ENCODE data around the gene TNNT1.
"Not testable (repeated sequence)": the region's sequence is repeated elsewhere in the genome, so short reads cannot be mapped to it uniquely, and the experiment has no call there.

The TNNT1 gene

DNA sequence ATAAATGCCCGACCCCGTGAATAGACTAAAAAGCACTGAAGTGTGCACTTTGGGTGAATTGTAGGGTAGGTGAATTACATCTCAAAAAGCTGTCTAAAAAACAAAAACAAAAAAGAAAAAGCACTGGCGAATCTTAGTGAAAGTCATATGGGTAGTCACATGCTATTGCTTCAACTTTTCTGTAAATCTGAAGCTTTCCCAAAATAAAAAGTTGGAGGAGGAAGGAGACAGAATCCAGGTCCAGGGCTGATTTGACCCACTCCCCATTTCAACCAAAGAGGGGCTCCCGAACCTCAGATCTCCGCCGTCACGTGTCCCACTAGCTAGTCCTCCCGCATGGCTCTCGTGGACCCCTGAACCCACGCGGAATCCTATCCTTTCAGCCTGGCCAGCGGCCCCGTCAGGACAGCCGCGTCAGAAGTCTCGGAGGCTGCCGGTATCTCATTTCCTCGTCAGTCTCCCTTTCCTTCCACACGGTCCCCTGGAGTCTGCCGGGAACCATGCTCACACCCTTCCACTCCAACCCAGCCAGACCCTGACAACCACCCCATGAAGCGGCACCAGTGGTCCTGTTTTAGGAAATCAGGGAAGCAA lies 37.7 kb downstream of the TNNT1 start:
- DNase-seq (ENCODE audit: low read depth in 3 of 3): no peak

DNA sequence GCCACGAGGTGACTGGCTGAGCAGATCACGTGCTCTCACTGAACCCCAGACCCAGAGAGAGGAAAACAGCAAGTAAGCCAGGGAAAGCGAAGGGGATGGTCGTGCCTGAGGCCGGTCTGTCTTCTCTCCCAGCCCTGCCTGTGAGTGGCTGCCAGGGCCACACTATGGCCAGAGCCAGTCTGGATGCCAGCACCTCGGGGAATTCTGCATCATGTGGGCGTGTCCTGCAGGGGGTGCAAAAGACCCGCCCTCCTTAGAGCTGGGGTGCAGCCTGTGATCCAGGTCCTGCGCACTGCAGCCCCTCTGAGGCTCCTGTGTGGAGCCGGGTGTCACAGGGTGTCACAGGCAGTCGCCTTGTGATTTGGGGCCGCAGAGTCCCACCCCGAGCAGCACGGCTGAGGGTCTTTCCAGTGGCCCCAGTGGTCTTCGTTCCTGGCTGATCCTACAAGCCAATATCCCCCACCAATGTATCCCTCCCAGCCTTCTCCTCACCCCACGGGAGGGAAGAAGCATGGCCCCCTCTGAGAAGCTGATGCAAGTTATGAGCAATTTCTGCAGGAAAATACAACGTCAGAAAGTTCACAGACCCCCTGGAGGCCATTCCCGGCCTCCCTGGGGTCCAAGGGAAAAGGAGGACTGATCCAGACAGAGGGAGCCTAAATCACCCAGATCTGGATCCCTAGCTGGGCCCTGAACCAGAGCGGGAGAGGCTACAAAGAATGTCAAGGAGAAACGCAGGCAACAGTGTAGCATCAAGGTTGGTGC lies 39.3 kb downstream of the TNNT1 start:
- no peak for DNase-seq (ENCODE audit: low read depth in 3 of 3)

DNA sequence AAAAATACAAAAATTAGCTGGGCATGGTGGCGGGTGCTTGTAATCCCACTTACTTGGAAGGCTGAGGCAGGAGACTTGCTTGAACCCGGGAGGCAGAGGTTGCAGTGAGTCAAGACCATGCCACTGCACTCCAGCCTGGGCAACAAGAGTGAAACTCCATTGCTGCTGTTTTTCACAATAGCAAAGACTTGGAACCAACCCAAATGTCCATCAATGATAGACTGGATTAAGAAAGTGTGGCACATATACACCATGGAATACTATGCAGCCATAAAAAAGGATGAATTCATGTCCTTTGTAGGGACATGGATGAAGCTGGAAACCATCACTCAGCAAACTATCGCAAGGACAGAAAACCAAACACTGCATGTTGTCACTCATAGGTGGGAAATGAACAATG lies 41.8 kb downstream of the TNNT1 start:
- DNase-seq (ENCODE audit: low read depth in 3 of 3): not testable (repeated sequence)

DNA sequence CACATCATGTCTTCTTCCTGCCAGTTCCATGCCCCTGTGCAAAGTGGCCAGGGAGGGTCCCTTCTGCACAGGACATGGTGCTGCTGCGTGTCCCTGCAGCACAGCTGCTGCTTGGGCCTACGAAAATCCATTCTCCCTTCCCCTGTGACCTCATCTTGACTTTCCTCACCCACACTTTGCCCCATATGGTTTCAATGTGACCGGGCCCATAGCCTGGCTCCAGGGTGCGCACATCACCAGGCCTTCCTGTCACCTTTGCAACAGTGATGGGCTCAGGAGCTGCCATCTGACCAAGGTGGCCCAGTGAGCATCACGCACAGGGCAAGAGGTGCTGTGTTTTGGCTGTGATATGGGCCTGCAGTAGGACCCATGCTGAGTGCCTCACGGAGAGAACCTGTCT lies 42.4 kb downstream of the TNNT1 start:
- DNase-seq (ENCODE audit: low read depth in 3 of 3): no peak

DNA sequence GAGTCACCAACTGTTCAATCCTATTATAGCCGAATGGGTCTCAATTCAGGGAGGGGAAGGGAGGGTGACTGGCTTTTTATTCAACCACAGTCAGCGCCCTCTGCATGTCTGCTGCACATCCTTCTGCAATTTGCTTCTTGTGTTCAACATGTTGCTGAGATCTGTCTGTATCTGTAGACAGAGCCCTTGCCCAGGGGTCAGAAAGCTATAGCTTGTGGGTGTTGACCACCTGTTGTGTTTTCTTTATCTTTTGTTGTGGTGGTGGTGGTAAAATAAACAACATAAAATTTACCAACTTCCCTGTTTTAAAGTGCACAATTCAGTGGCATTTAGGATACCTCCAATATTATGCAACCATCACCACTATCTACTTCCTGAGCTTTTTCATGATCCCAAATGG lies 43.8 kb downstream of the TNNT1 start:
- no peak for DNase-seq (ENCODE audit: low read depth in 3 of 3)

DNA sequence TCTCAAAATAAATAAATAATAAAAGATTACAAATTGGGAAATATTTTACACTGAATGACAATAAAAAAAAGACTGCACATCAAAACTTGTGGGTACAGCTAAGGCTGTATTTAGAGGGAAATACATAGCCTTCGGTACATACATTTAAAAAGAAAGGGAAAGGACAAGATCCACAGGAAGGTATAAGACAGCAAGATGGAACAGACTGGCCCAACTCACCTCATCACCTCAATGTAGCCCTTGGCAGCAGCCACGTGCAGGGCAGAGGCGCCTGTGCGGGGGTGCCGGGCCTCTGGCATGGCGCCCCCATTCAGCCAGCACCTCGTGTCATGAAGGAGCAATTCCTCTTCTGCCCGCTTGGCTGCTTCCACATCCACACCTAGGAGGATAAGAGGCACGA lies 45.8 kb downstream of the TNNT1 start:
- no peak for DNase-seq (ENCODE audit: low read depth in 3 of 3)

DNA sequence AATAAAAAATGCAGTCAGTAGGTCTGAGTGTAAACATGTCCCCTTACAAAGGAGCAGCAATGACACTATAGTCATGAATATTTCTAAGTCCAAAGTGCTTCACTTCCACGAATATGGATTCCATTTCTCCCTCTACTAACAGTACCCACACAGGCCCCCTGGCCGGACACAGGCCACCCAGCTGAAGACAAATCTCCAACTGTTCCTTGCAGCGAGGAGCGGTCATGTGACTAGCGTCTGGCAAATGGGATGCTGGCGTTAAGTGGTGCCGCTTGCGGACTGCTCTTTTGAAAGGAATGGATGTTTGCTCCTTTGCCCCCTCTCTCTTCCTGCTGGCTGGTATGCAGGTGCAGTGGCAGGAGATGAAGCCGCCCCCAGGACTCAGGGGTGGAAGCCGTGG lies 47.7 kb downstream of the TNNT1 start:
- no peak for DNase-seq (ENCODE audit: low read depth in 3 of 3)

DNA sequence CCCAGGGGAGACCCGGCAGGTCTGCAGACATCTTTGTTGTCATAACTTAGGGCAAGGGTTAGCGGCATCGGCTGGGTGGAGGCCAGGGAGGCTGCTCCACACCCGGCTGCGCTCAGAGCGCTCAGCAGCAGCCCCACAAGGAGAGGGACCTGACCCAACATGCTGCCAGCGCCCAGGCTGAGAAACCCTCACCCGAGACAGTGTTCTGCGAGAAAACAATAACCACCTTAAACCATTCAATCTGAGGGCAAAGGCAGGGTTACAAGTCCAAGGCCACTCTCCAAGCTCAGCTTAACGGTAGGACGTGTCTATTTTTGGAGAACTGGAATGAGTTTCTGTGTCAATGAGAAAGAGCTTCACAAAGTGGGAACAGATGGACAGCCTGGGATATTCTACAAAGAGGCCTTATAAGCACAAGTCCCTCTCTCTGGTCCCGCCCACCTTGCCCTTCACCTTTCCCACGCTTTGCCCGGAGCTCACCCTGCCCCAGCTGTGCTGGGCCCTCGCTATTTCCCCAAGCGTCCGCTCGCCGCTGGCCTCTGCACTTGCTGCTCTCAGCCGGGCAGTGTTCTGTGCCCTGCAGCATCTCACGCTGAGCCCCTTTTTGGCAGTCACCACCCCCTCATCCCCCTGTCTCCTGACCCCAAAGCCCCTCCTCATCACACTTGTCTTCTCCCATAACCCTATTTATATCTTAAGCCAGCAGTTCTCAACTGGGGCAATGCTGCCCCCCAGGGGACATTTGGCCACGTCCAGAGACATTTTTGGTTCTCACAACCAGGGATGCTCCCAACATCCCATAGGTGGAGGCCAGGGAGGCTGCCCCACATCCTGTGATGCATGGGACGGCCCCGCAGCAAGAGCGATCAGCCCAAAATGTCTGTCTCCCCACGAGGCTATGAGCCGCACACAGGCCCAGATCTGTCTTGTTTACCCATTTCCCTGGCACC lies 49.2 kb downstream of the TNNT1 start:
- no peak for DNase-seq (ENCODE audit: low read depth in 3 of 3)

DNA sequence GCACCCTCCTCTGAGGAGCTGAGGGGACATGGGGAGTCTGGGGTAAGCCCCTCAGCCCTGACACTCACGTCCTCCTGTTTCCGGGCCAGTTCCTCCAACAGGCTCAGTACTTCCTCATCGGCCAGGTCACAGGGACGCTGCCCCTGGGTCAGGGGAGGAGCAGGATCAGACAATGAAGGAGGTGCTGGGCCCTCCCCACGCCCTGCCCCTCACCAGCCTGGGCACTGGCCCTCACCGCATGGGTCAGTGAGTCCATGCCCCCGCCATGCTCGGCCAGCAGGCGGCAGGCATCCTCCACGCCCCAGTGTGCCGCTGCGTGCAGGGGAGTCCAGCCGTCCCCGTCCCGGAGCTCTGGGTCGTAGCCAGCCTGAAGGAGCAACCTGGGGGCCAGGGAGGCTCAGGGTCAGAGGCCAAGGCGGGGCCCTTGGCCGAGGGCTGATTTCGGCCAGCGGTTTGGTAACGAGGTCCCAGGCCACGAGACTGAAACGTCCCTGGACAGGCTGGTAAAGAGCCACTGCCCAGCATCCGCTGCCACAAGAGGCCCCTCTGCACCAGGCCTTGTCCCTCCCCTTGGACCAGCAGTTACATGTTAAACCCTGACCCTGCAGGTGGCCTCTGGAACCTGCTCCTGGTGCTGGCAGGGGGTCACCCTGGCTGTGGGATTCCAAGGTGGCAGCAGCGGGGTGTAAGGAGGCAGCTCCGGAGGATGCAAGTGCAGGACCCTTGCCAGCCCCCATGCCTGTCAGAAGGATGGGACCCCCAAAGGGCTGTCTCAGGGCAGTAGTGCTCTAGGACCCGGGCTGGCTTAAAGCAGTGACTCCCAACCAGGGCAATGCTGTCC lies 50.1 kb downstream of the TNNT1 start:
- no peak for DNase-seq (ENCODE audit: low read depth in 3 of 3)

DNA sequence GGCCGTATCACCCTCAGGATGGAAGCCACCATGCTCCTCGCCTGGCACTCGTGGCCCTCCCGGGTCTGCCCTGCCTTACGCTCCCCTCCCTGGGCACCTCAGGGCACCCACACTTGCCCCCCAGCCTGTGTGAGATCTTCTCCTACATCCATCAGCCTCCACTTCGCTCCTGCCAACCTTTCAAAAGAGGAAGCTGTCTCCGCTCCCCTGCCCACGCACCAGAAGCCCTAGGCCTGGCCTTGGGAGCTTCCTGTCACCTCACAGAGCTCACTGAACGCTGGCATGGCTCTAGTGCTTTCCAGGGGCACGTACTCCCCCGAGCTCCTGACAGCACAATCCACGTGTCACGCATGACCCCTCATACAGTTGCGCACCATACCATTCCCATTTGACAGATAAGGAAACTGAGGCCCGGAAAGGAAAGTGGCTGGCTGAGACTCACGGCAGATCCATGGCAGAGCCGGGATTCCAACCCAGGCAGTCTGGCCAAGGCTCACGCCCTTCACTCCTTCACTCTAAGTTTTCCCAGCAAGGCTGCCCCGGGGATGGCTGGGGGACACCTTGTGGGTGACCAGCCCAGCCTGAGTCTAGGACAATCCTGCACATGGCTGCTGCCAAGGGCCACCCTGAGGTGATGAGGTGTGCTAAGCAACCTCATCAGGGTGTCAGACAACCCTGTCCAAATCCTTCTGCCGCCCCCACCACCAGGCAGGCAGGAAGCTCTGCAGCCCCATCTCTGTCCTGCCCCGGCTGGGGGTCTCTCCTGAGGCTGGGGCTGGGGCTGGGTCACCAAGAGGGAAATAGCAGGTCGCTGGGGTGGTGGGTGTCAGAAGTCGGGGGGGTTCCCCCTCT lies 50.9 kb downstream of the TNNT1 start:
- DNase-seq (ENCODE audit: low read depth in 3 of 3): no peak

DNA sequence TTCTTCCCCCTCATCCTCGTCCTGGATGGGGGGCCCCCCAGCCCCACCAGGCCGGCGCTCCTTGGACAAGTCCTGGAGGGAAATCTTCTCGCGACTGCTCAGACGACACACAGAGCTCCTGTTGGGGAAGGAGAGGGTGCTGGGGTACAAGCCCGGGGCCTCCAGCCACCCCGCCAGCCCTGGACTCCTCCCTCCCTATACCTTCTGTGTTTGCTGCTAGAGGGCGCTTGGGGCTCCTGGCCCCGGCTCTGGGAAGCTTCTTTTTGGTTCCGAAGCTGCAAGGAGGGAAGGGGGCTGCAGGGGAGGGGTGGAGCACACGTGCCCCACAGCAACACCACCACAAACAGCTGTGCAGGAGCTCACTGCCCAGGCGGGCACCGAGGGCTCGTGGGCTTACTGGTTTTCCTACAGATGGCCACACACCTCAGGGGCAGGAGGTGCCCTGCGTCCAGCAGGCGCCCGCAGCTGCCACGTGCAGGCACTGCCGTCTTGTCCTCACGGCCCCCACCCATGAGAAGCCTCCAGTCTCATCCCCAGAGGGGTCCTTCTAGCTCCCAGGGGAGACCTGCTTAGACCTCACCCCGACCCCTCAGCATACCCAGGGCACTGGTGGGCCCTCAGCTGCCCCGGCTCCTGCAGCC lies 52.8 kb downstream of the TNNT1 start:
- no peak for DNase-seq (ENCODE audit: low read depth in 3 of 3)

DNA sequence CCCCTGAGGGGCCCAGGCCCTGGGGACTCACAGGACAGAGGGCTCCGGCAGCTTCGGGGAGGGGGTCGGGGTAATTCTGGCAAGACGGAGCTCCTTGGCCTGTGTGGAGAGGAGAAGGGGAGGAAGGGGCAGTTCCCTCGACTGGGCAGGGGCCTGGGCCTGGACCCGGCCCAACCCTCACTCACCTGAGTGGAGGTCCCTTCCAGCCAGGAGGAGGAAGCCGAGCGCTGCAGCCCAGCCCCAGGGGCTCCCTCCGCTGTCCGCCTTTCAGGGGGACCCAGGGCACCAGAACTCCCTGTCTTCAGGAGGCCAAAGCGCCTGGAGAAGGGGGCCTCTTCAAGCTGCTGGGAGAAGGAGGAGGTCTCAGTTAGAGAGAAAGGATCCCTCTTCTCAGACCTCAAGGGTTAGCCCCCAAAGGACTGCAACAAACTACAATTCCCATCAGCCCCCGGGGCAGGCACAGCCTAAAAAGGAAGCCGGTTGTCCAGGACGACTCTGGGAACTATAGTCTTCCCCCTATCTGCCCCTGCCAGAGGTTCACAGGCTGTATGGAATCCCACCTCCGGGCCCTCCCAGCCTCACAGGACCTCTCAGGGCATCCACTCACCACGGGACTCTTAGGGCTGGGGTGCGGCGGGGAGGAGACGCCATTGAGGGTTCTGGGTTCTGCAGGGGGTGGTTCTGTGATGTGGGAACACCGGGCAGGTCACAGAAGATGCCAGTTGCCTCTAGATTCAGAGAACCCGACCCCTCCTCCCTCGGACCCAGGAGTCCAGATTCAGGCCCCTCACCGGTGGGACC lies 53.5 kb downstream of the TNNT1 start:
- DNase-seq (ENCODE audit: low read depth in 3 of 3): no peak

DNA sequence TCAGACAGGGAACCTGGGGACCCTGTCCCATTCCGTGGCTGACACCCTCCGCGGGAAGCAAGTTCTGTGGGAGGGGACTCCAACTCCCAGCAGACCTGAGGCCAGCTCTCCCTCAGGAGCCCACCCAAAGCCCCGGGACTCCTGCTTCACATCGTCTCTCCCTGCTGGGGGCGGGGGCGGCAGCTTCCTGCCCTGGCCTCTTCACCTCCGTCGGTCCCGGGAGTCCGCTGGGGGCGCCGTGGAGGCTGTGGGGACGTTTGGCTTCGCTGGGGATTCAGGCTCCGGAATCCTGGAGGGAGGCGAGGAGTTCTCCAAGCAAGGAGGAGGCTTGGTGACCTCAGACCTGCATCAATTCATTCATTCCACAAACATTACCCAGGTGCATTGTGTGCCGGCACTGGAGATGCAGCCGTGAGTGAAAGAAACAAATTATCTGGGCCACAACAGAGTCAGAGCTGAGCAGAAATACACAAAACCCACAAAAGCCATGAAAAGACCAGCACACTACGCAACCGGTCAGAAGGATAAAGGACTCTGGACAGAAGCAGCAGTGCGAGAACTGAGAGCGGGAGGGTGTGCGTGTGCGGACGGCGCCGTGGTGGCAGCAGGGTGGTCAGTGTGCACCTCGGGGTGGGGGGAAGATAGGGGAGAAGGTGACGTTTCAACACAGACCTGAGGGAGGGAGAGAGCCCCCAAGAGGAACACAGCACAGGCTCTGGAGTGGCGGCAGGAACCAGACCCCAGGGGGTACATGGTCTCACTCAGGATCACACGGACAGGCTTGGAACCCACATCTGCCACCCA lies 54.3 kb downstream of the TNNT1 start:
- no peak for DNase-seq (ENCODE audit: low read depth in 3 of 3)

DNA sequence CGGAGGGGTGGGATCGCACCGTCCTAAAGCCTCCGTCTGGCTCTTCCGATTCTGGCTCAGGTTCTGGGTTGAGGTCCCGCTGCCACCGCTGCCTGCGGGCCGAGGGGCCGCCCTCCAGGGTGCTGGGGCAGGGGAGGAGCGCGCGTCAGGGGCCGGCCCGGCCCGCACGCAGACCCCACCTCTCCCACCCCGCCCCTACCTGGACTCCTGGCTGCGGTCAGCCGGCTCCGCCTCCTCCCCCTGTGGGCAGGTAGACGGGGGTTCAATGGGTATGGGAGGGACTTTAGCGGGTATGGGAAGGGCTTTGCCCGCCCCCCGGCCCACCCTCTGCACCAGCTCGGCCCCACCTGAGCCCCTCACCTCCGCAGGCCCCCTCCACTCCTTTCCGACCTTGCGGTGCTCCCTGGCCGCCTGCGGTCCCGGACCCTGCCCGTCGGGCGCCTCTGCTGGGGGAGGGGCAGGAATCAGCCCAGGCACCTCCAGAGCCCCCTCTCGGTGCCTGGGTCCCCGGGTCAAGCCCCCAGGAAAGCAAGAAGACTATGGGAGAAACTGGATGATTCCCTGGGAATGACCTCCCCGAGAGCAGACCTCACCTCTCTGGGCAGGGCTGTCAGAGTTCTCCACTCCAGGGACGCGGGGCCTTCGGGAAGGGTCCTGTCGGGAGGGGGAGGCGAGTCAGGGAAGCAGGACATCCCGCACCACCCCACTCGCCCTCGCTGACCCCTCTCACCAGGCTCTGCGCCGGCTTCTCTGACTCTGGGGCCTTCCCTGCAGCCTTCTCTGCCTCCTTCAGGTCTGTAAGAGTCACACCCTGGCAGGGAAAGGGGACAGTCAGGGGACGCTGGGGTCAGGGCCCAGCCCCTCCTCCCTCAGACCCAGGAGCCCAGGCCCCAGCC lies 56.3 kb downstream of the TNNT1 start:
- no peak for DNase-seq (ENCODE audit: low read depth in 3 of 3)

DNA sequence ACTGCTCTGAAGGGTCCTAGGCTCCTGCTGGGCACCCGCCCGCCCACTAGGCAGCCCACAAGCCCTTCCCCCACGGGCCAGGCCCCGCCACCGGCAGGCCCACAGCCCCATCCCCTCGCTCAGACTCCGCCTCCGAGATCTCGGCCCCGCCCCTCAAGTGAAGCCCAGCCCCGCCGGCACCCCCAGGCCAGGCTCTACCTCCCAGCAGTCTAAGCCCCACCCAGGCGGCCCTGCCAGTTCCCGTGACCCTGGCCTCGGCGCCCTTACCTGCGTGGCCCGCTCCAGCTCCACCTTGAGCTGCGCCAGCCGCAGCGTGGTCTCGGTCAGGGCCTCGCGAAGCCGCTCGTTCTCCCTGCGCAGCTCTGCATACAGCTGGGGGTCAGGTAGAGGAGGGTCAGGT lies 57.1 kb downstream of the TNNT1 start:
- no peak for DNase-seq (ENCODE audit: low read depth in 3 of 3)

DNA sequence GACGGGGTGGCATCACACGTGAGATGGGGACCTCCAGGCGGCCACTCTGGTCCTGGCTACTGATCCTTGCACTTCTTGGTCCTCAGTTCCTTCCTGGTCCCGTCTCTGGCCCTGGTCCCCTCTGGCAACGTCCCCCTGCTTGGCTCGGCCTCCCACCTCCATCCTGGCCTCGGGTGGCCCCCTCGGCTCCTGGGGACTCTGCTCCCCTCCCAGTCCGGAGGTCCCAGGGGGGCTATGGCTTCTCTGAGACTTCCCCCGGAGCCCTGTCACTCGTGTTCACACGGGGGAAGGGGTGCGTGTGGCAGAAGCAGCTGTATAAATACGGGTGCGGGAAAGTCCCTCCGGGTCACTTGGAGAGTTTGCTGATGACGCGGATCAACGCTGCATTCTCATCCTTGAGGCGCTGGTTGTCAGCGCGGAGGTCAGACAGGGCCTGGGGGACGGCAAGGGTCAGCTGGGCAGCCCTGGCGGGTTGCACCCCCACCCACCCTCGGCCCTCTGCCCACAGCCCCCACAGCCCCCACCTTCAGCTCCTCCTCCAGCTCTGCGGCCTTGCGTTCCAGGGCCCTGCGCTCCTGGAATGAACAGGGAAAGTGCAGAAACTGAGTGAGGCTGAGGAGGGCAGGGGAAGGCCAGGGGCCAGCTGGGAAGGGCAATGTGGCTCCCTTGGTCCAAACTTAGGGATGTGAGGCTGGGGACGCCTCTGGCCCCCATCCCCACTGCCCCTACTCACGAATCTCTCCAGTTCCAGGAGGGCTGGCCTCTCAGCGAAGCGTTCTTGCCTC lies 57.7 kb downstream of the TNNT1 start:
- no peak for DNase-seq (ENCODE audit: low read depth in 3 of 3)

DNA sequence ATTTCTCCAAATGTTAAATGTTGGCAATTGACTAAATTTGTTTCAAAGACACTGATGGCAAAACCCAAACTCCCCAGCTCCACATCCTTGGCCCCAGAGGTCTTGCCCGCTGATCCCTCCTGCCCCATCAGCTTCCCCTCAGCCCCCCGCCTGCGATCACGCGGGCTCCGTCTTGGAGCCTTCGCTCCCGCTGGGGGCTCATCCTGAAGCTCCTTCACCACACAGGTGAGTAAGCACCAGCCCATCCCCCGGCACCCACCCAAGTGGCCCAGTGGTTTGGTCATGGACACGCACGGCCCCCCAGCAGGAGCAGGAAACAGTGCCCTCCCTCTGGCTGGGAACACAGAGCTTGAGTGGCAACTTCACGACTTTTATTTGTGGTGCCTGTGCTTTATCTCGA lies 58.4 kb downstream of the TNNT1 start:
- no peak for DNase-seq (ENCODE audit: low read depth in 3 of 3)
